ENCODE measurements around the gene HHAT. TPM values are rescaled to one million over a fixed set of nuclear protein-coding genes. Genes with fewer than 3 reads are reported as not detected.
A peak's percentile ranks its signal among the peaks of the same experiment; 100 is the strongest.
"Not testable (repeated sequence)": the region's sequence is repeated elsewhere in the genome, so short reads cannot be mapped to it uniquely, and the experiment has no call there.

HHAT gene
- polyA plus RNA-seq, 10 donors, result 3.5 to 6.0 (median 4.5) TPM

DNA sequence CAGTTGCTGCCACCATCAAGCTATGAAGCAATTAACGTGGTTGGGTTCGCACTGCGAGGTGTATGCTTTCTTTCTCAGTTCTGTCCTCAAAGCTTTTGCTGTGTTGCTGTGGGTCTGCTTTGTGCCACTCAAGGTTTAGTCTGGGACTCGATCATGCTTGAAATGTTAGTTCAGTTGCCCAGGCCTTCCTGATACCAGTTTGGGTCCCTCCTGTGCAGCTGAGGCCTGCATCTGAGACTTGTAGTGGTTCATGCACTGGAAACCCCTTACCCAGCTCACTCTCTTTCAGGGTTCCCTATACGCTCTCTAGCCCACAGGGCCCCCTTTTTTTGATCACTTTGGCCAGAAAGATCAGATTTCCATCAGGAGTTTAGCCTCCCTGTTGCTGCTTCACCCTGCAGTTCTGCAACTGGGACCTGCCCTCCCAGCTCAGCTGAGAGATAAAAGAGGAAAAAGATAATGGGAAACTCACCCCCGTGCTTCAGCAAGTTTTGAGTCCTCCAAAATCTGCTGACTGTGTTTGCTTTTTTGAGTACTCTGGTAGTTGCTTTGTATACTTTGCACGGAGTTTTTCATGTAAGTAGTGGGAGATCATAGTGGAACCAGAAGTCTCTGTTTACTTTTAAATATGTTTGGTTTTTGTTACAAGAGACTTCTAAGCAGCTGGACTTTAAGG lies 317.0 kb downstream of the HHAT start:
- no peak for DNase-seq

DNA sequence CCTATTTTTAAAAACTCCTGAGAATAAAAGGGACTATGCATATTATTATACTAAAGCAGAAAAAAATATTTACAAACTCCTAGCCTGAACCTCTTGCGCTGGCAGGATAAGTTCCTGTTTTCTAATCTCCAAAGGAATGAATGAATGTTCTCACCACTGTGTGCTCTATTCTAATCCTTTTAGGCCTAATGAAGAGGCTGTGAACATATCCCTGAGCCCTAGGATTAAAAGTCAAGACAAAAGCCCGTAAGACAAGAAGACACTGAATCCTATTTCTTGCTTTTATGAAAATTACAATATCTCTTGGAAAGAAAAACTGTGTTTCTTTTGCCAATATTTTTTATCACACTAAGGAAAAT lies 317.5 kb downstream of the HHAT start:
- peak in 1 of 3 donors; percentile 39 for DNase-seq

DNA sequence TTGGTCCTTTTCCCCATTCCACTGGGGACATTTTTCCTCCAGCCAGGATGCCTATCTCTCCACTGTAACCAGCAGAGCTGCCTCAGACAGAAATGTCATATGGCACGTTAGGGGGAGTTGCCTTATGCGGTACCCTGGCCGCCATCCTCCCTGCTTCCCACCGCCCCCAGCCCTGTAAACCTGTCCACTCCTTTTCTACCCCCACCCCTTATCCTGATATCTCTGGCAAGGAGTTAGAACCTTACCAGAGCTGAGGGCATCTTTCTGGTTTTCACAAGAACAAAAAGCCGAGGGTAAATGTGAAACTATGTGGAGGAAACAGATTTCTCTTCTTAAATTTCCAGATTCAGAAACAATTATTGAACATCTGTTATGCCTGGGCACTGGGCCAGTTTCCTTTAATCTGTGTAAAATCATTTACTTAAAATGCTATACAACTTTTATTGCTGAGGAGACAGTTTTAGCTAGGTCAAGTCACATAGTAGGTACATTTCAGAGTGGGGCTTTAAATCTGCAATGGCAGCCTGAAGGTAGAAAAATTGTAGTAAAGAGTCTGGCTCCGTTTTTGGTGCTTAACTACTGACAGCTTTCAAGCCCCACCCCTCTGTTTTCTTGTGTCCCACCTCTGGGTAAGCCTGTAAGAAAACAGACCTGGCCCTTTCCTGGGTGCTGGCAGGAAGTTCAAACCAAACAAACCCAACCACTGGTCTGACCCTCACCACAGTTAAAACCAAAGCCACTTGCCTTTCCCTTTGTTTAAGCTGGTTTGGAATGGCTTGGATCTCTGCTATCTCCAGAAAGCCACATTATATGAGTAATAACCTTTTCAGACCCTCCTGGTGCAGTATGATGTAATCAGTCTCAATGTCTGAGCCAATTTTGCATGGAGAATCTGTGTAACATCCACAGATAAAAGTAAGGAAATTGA lies 319.0 kb downstream of the HHAT start:
- DNase-seq, result peak; percentile 48 to 75 (median 57)

DNA sequence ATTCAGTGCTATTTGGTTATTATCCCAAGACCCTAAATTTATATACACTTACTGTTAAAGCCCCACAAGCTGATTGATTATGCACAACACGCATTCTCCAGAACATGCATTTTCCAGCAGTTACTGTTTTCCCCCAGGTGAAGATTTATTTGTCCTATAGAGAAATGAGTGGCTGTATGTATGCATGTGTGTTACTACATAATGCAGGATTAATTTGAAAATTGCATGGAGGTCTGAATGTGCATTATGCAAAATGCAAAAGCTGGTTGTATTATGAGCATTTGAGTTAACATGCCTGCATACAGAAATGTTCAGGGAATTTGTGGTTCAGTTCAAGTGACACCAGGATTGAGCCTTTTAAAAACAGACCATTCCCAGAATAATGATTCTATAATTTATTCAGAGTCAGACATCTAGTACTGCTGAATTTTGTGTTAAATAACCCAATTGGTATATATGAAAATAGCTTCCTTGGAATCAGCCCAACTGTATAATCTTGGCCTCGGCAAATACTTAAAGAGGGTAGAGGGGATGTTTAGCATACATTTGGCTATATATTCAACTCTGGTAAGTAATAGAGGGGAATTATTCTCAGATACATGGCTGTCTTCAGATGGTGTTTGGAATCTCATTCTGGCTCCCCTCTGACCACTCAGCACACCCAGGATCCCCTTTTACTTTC lies 320.0 kb downstream of the HHAT start:
- DNase-seq, result no peak

DNA sequence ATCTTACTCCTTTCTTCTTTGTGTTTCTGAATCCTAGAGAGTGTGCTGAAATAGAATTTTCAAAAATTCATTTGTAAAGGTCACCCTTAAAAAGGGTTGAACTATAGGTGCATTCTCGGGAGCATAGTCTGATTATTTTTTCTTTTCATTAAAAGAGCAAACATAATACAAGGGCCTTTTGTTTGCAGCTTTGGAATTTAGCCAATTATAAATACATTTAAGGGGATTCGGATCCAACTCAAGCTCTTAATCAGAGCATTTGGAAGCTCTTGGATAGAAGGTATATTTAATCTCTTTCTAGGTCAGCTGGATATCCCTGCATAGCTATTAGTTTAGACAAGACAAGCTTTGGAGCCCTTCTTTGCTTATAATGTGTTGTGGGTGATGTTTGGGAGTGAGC lies 321.7 kb downstream of the HHAT start:
- DNase-seq, result no peak

DNA sequence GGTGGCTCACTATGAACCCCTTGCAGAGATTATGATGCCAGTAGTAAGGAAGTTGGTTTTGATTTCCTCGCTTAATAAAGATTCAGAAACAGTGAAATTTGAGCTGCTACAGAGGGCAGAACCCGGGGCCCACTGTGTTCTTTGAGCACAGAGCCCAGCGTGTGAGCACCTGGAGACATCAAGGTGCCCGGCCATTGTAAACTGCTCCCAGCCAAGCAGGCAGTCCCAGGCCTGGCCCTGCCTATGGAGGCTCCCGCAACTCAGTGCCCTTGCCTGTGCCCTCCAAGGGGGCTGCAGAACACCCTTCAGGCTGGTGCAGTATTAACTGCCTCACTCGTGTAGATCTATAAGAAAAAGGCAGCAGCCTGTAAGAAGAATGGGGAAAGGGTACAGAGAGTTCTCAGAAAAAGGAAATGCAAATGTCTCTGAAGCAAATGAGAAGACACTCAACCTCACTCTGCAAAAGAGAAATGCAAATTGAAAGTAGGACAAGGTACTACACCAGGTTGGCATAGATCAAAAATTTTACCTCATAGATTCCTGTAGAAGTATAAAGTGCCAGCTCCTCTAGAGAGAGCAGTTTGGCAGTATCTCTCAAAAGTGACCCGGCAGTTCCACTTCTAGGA lies 323.7 kb downstream of the HHAT start:
- DNase-seq, result no peak

DNA sequence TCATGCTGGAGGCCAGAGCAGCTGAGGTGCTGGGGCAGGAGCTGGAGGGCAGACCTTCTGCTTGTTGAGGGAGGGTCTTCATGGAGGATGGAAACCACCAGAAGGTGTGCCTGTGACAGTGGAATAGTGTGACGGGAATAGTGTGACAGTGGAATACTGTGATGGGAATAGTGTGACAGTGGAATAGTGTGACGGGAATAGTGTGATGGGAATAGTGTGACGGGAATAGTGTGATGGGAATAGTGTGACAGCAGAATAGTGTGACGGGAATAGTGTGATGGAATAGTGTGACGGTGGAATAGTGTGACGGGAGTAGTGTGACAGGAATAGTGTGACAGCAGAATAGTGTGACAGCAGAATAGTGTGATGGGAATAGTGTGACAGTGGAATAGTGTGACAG lies 325.1 kb downstream of the HHAT start:
- DNase-seq, result no peak

DNA sequence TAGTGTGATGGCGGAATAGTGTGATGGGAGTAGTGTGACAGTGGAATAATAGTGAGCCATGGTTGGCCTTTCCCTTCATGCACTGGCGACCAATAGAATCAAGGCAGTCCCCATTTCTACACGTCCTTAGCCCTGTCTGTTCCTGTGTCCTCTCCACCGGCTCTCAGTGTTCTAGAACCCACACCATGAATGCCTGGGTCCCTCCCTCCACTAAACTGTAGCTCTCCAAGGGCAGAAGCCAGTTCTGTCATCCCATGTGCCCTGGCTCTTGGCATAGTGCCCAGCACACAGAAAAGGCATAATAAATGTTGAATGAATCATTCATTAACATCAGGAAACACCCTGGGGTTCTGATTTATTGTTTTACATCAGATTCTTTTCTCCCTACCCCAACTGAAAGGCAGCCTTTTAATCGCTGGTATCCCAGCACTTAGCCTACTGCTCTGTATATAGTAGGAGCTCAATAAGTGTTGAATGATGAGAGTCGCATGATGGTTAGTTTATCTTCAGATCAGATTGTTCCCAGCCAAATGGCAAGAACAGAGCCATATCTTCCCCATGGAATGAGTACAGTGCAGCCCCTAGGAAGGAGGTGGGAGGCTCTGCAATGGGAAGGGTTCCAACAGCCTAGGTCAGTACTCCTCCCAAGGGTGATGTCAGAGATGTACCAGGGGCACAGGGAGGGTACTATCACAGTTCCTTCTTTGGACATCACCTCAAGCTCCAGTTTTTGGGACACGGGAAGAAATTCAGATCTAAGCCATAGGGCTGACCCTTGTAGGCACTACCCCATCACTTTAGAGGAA lies 325.7 kb downstream of the HHAT start:
- no peak for DNase-seq

DNA sequence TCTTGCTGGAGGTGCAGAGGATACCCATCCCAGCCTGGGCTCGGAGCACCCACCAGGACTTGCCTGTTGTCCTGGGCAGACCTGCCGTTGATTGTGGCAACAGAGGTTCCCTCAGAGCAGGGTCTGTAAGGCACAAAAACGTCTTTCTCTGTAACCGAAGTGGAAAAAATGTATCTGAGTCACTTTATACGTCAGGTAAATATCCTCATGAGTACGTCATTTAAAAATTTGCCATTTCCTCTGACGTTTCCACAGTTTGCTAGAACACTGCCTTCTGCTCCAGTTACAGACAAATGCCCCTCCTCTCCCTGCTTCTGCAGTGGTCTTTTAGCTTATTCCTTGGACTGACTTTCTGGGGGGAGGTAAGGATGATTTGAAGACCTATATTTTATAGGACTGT lies 326.8 kb downstream of the HHAT start:
- peak in 1 of 3 donors; percentile 3 for DNase-seq

DNA sequence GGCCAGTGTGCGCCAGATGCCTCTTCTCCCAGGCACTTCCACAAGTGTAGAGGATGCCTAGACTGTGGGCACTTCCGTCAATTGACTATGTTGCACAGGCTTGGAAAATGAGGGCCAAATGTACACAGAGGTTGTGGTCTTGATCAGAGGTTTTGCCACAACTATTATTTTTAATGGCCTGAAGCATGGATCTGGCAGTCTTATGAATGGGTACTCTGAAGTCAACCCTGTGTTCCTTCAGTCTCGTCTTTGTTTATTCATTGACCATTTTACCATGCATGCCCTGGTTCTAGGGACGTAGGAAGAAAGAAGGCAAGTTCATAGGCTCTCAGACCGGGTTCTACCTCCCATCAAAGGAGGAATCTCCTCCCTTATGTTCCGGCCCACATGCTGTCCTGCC lies 329.1 kb downstream of the HHAT start:
- no peak for DNase-seq

DNA sequence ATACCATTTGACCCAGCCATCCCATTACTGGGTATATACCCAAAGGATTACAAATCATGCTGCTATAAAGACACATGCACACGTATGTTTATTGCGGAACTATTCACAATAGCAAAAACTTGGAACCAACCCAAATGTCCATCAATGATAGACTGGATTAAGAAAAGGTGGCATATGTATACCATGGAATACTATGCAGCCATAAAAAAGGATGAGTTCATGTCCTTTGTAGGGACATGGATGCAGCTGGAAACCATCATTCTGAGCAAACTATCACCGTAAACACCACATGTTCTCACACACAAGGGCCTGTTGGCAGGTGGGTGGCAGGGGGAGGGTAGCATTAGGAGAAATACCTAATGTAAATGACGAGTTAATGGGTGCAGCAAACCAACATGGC lies 332.8 kb downstream of the HHAT start:
- not testable (repeated sequence) for DNase-seq

DNA sequence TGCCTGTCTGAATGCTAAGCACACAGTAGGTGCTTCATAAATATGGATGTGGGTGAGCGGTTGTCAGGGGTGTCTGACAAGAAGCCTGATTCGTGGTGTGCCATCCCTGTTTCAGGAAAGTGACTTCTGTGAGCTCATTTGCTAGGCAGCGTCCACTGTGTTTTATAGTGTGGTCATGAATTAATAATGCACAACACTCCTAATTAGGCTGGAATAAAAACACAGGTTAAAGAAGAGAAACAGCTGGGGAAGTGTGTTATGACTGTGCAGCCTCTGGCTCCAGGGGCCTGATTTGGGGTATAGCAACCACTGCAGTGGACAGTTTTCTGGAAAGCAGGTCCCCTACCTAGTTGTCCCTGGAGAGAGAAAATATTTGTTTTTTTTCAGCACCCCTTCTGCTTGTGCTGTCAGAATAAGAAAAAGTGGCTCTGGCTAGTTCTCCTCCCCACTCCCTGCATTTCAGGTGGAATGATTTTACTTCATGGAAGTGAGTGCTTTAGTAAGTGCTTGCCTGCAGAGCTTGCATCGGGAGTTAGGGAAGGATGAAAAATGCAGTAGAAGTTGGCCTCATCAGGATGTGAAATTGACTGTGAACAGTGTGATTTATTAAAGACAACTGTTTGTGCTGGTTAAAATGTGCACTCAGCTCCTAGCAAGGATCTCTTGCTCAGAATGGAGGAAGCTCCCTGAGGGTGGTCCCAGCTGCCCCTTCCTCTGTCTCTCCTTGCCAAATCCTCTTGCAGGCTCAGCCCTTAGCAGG lies 333.8 kb downstream of the HHAT start:
- peak; percentile 7 to 63 (median 18) for DNase-seq

DNA sequence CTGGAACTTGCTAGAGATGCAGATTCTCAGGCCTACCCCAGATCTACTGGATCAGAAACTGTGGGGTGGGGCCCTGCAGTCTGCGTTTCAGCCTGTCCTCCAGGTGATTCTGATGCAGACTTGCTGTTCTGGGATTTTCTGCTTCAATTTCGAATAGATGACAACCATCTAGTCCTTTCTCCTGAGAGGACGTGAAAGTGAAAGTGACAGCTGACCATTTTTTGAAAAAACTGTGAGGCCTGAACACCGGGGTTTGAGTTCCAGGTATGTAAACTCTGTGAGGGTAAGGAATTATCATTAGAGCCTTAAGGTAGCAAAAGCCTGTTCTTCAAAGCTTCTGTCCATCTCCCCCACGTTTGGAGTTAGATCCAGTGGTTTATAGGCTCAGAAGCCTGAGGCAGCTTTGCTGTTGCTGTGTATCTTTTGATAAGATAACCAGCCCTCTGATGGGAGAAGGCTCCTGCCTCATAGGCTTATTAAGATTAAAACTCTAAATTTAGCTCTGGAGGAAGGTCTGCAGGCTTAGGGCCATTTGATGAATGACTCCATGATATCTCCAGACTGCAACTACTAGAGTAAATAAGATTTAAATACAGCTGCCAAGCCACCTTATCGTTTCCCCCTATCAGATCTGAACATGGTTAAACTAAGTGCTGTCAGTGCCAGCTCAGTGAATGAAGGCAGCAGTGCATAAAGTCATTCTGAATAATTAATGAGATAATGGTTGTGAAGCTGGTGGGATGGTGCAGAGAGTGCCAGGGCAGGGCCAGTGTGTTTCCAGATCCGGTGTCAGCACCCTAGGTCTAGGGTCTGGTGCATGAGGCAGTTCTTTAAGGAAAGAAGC lies 335.2 kb downstream of the HHAT start:
- no peak for DNase-seq

DNA sequence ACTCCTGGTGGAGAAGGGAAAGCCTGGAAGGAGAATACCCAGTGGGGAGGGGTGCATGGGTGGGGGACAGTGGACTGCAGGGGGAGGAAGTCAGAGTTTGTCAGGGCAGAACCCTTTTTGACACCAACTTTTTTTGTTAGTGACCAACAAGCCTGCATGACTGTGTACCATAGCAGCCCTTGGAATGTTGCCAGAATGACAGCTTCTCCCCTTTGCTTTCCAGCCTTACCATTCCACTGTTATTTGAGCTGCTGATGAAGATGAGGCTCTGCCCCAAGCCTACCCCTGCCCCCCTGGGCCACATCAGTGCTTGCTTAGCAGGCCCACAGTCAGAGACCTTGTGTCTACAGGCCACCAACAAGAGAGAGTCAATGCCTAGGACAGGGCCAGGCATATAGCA lies 341.2 kb downstream of the HHAT start:
- no peak for DNase-seq

DNA sequence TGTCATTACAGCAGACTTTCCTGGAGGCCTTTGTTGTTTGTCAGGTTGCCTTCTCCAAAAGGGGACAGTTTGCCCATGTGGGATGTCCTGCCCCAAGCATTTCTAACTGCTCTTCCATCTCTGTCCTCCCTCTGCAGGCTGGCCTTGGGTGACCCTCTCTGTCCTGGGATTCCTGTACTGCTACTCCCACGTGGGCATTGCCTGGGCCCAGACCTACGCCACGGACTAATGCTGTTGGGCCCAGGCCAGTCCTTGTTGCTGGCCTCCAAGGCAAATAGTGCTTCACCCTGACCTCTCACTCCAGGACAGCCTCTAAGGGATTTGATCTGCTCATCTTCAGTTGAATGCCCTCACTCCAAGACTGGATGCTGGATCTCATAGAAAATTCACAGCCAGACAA lies 345.4 kb downstream of the HHAT start:
- DNase-seq, result no peak

DNA sequence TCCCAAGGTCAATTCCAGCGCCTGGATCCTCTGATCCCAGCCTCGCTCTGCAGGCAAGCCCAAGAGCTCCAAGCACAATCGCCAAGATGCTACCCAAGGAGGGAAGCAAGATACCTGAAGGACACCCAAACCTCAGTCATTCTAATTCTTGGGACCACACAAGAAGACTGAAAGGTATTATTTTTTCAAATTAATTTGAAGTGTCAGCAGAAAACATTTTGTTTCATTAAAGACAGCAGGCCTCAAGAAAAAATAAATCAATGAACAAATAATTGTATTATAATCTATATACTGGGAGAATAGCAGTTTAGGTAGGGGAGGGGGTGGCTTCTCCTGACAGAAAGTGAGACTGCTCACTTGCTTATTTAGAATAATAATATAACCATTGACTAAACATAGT lies 347.8 kb downstream of the HHAT start:
- no peak for DNase-seq

DNA sequence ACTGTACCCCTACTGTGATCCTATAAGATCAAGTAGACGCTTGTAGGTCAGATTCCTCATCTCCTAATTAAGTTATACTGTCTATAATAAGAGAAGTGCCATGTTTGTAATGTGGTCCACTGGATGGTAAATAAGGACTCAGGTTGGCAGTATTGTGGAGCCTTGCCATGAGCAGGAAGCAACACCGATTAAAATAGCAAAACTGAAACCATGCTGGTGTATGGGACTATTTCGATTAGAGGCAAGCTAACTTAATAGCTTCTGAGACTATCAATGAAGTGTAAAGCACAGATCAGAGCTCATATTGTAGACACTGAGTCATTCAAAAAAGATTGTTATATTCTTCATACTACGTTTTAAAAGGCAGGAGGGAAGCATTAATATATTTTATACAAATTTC lies 348.8 kb downstream of the HHAT start:
- DNase-seq, result no peak

DNA sequence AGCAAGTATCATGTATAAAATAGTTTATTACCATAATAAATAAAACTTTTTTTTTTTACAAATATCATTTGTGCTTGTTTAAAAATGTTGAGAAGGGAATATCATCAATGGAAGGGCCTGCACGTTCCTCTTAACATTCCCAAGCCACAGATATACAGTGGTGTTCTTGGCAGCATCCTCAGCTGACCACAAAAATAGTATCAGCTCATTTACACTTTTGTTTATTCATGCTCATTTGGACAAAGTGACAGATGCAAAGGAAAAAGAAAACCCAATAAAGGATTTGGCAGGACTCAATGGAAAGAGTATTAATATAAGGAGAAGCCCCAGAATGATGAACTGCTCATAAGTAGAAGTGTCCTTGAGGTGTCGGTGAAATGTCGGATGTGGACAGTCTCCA lies 349.6 kb downstream of the HHAT start:
- no peak for DNase-seq

DNA sequence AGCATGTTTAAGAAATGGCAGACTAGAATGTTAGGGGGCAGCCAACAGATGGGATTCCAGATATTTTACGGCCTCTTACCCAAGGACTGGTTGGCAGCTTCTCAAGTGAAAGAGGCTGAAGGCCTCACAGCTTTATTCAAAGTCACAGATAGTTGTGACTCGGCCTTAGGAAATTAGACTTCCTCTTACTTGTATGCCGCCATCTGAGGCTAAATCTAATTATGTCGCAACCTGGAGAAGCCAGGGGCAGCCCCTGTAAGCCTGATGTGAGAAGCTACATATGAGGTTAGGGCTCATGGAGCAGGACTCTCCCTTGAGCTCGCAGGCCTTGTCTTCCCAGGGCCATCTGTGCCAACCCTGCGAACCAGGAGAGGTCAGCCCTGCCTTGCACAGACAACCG lies 352.5 kb downstream of the HHAT start:
- DNase-seq, result no peak
